SK-N-MC (cell line): Measurements from ENCODE around the gene MTG1.

ENCODE experiments used
- EZH2 ChIP-seq: fragments of 200-600 bp; sonication (generic); IDR thresholded peaks from one replicate; pipeline ENCODE4 v1.6.1; 2017; ENCODE audit warnings: antibody characterized with exemption
- FOXP2 ChIP-seq: optimal IDR thresholded peaks from 2 replicates; pipeline ENCODE3; 2011; ENCODE audit warnings: mild to moderate bottlenecking, moderate library complexity; ENCODE audit not compliant: insufficient read depth; ENCODE audit errors: extremely low read length, control extremely low read depth
- POLR2AphosphoS5 ChIP-seq: IDR thresholded peaks from 2 replicates; pipeline ENCODE4 v1.6.1; 2012; ENCODE audit warnings: mild to moderate bottlenecking, low read depth, low read length, borderline replicate concordance

DNA sequence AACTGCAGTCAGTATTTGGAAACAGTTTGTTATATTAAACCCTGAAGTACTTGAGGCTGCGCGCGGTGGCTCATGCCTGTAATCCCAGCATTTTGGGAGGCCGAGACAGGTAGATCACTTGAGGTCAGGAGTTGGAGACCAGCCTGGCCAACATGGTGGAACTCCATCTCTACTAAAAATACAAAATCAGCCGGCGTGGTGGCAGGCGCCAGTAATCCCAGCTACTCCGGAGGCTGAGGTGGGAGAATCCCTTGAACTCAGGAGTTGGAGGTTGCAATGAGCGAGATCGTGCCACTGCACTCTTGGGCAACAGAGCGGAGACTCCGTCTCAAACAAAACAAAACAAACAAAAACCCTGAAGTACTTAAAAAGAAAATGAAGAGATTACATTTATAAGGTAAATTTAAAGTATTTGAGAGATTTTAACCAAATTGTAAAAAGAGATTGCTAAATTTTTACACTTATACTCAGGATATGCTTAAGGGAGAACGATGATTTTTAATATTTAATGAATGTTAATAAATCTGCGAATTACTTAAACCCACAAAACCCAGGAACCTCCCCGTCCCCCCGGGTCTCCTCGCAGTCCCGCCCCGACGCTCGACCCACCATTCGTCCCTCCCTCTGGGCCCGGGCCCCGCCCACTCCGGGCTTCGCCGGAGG lies 425 bp upstream of the MTG1 start:
- TF ChIP-seq POLR2AphosphoS5, result no peak
- no peak for TF ChIP-seq EZH2
- TF ChIP-seq FOXP2, result no peak
